ENCODE data around the gene TICAM1.
"Not testable (repeated sequence)": the region's sequence is repeated elsewhere in the genome, so short reads cannot be mapped to it uniquely, and the experiment has no call there.

The TICAM1 gene

DNA sequence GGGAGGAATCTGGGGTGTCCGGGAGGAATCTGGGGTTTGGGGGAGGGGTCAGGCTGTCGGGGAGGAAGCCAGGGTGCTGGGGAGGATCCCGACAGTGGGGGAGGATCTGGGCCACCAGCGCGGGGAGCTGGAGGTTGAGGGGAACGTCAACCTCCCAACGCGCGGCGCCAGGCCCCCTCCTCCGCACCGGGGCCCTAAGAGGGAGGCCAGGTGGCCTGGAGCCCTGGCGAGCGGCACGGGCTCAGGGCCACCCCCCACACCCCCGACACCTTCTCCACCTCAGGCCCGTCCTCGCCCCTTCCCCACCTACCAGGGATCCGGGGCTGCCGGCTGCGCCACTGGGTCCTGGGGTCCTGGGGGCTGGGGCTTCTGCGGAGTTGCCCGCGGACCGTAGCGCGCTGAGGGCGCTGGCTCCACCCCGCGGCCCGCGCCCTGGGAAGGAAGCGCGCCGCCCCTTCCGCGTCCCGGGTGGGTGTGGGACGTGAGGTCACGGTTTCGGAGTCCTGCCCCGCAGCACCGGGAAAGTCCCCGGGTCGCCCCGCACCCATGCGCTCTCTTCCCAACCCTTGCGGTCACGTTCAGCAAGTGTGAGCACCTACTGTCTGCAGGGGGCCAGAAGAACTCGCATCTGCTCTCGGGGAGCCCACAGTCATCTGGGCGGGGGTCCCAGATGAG, at the start of gene TICAM1:
Gene TICAM1 (minus strand): TSS at position 409 of the 675 bp plus-strand sequence. CDS start 13,335 bp downstream, outside the sequence.
- peak; percentile 77 for DNase-seq

DNA sequence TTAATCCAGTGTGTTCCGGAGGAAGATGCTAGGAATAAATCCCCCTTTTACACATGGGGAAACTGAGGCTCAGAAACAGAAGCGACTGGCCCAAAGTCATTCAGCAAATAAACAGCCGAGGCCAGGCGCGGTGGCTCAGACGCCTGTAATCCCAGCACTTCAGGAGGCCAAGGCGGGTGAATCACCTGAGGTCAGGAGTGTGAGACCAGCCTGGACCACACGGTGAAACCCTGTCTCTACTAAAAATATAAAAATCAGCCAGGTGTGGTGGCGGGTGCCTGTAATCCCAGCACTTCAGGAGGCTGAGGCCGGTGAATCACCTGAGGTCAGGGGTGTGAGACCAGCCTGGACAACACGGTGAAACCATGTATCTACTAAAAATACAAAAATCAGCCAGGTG, 47.5 kb upstream of the TICAM1 start:
- no peak for DNase-seq

DNA sequence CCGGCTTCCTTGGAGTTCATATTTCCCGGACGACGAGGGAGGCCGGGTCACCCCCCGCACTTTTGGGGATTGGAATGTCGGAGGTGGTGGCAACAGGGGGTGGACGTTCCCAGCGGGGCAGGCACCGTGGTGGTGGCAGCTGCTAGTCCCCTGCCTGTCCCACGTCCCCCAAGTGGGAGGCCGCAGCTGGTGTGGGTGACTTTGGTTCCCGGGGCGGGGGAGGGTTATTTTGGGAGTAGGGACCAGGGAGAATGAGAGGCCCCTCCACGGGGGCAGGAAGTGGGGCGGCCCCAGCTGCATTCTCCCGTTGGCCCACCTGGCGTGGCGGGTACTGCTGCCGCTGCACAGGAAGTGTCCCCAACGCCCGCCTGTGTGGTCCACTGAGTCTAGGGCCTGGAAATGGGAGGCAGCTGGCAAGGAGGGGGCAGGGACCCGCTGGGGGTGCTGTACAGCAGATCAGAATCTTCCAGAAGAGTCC, 47.0 kb upstream of the TICAM1 start:
- DNase-seq: no peak

DNA sequence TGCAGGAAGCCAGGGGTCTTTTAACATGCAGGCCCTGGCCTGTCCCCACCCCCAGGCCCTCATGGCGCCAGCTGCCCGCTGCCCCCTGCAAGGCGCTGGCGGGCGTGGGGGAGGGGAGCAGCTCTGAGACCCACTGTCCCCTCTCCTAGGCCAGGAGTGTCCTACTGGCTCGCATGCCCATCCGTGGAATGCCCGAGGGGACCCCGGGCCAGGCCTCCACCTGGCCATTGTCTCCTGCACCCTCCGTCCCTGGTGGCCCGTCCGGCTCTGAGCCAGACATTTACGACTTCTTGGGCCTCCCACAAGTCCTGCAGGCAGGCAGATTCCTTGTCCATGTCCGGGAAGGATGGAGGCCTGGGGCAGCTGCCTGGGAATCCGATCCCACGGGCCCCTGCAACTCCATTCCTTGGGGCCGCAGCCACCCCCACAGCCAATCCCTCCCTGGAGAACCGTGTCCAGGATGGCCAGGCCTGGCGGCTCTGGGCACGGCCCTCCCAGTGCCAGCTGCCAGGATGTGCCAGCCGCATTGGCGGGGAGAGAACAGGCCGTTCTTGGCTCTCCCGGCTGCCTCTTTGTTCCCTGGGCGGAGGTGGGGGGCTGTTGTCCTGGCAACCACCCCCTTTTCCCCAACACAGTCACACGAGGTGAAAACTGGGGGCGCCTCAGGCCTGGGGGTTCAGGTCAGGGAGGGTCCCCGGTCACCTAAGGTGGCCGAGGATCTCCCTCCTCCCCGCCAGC, 46.4 kb upstream of the TICAM1 start:
- DNase-seq: no peak

DNA sequence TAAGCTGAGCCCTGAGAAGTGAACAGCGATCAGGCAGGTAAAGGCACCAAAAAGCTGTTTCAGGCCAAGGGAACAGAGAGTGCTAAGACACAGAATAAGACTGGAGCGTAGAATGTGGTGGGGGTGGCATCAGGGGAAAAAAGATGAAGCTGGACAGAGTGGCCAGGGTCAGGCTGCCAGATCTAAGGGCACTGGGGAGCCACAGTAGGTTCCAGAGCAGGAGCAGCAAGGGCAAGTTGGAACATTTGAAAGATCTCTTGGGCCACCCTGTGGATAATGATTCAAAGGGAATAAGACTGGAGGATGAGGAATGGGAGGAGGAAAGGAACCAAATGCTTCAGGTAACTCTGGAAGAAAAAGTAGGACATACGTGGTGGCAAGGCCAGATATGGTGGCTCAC, 42.4 kb upstream of the TICAM1 start:
- no peak for DNase-seq

DNA sequence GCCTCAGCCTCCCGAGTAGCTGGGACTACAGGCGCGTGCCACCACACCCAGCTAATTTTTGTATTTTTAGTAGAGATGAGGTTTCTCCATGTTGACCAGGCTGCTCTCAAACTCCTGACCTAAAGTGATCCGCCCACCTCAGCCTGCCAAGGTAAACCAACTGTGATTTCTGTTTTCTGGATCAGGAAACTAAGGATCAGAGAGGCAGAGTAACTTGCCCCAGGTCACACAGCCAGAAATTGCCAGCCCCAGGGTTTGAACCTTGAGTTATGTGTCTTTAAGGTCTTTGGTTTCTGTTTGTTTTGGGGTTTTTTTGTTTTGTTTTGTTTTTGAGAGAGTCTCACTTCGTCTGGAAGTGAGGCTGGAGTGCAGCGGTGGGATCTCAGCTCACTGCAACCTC, 40.2 kb upstream of the TICAM1 start:
- no peak for DNase-seq

DNA sequence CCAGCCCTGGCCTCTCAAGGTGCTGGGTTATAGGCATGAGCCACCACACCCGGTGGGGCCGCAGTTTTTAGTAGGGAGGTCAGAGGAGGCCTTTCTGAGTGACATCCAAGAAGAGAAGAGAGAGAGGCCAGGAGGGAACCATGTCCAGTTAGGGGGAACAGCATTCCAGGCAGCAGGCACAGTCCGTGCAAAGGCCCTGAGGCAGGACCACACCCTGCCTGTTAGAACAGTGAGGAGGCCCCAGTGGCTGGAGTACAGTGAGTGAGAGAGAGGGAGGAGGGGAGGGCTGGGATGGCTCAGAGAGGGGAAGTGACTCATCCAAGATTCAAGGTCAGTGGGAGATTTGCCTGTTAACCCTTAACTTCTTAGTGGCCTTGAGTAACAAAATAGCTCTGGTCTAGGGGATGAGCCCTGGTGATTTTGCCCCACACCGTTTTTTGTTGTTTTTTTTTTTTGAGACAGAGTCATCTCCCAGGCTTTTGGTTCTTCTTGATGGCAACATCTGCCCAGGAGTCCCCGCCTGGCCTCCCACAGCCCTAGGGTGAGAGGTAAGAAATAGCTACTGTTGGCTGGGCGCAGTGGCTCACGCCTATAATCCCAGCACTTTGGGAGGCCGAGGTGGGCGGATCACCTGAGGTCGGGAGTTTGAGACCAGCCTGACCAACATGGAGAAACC, 38.7 kb upstream of the TICAM1 start:
- DNase-seq: no peak

DNA sequence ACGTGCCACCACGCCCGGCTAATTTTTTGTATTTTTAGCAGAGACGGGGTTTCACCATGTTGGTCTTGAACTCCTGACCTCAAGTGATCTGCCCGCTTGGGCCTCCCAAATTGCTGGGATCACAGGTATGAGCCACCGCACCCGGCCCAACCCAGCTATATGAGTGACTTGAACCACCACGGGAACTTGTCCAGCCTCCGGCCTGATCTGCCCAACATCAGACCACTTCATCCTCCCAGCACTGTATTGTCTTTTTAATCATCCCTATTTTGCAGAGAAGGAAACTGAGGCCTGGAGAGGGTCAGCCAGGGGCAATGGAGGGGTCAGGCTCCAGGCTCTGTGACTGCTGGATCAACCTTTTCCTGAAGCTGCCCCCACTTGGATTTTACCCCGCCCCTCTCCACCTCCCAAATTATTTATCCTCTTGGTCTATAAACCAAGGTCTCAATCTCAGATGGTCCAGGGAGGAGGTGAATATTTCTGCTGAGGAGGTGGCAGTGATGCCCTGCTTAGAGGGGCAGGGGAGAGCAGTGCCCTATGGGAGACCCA, 36.8 kb upstream of the TICAM1 start:
- no peak for DNase-seq

DNA sequence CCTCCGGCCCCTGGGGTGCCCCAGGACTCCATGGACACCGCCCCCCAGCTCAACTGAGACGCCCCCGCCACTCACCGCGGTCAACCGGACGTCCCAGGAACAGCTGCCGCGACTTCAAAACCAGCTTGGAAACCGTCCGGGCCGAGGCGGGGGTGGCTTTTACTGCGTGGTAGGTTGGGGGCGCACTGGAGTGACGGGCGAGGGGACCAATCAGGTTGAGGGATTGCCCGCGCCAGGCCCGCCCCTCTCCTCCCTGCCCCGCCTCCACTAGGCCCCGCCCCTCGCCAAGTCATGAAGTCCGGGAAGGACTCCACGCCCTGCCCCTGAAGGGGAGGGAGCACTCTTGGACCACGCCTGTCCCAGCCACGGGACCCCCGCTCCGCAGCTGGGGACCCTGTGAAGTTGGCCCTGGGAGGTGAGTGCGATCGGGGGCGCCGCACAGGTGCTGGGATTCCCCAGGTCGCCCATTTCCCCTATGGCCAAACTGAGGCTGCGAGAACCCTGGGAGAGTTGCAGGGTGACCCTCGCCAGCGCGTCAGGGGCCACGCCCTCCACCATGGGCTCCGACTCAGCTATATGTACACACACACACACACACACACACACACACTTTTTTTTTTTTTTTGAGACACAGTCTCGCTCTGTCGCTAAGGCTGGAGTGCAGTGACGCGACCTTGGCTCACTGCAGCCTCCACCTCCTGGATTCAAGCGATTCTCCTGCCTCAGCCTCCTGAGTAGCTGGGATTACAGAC, 36.2 kb upstream of the TICAM1 start, which contains the start of gene PLIN3:
Gene PLIN3 (minus strand): TSS at position 134 of the 752 bp plus-strand sequence. CDS start 6,273 bp downstream, outside the sequence.
- peak; percentile 97 for DNase-seq

DNA sequence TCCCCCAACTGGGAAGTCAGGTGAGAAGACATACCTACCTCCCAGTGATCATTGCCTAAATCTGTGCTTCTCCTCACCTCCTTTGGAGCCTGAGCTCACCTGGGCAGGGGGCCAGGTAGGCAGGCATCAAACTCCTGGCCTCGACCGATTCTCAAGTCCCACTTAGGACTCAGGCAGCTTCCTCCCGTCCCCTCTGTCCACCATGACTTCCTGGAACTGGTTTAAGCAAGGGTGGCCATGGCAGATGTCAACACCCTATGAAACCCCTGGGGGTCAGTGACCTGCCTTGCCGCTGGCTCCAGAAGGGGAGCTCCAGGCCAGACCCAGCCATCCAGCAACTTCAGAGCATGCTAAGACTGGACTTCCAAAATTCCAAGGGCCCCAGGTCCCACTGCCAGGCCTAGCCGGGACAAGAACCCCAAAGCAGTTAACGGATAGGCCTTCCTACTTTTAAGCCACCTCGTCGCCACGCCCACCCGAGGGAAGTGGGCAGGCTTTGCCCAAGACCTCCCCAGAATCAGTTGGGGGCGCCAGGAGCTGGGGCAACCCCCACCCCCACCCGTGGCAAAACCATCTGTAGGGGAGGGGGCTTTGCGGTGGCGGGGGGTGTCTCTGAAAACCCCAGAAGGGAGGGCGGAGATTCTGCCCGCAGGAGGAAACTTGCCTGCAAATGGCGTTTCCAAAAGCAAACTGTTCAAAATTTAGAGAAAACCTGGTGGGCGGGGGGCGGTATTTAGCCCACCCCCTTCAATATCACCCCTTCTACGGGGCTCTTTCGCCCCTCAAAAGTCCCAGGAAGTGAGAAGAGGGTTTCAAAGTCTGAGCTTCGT, 35.3 kb upstream of the TICAM1 start:
- DNase-seq: peak; percentile 49

DNA sequence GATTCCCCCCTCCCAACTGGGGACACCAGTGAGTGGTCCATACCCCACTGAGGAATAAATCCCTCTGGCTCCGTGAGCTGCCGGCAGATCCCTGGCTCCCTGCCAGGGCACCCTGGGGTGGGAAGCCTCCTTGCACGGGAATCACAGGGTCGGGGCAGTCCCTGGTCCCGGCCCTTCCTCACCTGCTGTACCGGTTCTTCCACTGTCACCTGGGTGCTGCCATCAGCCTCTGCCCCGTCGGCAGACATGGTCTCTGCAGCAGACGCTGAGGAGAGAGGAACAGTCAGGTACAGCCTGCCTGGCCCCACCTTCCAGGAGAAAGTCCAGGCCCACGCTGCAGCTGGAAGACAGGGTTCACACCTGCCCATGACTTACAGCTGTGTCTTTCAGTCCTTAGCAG, 29.6 kb upstream of the TICAM1 start:
- no peak for DNase-seq

DNA sequence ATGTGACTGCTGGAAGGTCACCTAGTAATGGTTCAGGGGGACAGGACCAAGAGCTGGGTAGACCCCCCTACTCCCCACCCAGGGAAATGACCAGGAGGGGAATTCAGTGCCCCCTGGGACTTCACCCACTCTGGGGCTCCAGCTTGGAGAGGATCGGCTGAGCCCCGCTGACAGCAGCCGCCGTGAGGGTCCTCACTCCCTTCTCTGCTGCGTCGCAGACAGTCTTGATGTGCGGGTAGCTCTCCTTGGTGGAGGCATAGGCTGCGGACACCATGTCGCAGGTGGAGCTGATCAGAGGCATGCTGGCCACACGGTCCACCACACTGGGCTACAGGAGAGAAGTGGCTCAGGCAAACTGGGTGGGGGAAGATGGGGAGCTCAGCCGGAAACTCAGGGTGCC, 28.2 kb upstream of the TICAM1 start:
- DNase-seq: no peak

DNA sequence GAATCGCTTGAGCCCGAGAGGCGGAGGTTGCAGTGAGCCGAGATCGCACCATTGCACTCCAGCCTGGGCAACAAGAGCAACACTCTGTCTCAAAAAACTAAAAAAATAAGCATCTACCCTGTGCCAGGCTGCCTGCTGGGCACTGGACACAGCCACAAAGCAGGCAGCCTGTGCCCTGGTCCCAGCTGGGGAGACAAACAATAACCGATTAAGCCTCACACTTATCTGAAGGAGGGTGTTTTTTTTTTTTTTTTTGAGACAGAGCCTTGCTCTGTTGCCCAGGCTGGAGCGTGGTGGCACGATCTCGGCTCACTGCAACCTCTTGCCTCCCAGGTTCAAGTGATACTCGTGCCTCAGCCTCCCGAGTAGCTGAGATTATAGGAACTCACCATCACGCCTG, 25.0 kb upstream of the TICAM1 start:
- not testable (repeated sequence) for DNase-seq

DNA sequence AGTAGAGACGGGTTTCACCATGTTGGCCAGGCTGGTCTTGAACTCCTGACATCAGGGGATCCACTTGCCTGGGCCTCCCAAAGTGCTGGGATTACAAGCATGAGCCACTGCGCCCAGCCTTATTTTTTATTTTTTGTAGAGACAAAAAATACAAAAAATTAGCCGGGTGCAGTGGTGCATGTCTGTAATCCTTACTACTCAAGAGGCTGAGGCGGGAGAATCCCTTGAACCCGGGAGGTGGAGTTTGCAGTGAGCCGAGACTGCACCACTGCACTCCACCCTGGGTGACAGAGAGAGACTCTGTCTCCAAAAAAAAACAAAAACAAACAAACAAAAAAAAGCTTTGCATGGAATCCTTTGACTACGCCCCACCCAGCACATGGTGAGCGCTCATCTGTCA, 22.0 kb upstream of the TICAM1 start:
- not testable (repeated sequence) for DNase-seq

DNA sequence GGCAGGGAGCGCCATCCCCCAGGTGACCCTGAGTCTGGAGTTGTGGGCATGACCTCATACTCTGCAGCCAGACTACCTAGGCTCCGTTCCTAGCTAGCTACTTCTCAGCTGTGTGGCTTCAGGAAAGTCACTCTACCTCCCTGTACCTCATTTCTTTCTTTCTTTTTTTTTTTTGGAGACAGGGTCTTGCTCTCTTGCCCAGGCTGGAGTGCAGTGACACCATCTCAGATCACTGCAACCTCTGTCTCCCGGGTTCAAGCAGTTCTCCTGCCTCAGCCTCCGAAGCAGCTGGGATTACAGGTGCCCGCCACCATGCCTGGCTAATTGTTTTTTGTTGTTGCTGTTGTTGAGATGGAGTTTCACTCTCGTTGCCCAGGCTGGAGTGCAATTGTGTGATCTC, 21.0 kb upstream of the TICAM1 start:
- DNase-seq: no peak

DNA sequence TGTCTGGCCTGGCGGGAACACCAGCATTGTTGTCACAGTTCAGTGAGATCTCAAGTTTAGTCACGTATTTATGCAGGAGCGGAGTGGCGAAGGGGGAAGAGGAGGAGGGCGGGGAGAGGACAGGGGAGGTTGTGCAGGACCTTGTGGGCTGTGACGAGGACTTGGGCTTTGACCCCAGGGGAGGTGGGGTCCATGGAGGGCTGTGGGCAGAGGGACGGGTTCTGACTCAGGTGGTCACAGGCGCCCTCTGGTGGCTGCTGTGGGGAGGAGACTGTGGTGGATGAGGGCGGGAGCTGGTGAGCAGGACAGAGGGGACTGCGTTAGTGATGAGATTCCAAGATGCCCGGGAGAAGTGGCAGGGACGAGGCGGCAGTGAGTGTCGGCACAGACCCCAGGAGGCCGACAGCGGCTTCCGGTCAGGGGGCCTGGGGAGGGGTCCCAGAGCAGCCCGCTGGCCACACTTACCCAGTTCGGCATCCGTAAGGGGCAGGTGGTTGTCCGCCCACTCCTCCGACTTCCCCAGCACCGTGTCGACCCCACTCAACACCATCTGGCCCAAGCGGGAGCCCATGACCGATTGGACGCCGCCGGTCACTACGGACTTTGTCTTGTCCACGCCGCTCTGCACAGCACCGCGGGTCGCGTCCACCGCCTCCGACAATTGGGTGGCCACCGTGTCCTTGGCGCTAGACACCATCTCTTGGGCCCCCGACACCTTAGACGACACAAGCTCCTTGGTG, 20.2 kb upstream of the TICAM1 start:
- peak; percentile 77 for DNase-seq

DNA sequence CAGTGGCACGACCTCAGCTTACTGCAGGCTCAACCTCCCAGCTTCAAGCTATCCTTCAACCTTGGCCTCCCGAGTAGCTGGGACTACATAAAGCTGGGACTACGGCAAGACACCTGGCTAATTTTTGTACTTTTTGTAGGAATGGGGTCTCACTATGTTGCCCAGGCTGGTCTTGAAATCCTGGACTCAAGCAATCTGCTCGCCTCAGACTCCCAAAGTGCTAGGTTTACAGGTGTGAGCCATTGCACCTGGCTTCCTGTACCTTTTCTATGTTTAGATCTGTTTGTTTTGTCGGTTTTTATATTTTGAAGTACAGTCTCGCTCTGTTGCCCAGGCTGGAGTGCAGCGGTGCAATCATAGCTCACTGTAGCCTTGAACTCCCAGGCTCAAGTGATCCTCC, 17.5 kb upstream of the TICAM1 start:
- no peak for DNase-seq

DNA sequence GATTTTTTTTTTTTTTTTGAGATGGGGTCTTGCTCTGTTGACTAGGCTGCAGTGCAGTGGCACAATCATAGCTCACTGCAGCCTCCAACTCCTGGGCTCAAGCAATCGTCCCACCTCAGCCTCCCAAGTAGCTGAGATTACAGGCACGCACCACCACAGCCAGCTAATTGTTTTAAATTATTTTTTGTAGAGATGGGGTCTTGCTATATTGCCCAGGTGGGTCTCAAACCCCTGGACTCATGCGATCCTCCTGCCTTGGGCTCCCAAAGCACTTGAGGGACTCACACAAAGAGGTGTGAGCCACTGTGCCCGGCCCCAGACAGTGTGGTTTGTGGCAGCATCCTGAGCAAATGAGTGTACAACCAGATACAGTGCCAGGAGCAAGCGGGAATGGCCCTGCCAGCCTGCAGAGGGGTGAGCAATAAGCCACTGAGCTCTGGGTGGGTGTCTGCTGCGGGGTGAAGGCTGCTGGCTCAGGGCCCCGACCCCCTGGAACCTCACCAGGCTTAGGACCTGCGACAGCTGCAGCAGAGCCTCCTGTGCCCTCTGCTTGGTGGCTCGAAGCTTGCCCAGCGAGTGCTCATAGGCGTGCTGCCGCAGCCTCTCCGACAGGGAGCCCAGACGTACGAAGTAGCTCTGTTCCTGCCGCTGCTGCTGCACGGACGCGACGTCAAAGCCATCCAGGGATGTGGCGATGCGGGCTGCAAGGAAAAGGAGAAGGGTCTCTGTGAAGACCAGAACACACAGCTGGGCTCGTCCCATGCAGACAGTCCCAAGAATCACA, 15.9 kb upstream of the TICAM1 start:
- no peak for DNase-seq

DNA sequence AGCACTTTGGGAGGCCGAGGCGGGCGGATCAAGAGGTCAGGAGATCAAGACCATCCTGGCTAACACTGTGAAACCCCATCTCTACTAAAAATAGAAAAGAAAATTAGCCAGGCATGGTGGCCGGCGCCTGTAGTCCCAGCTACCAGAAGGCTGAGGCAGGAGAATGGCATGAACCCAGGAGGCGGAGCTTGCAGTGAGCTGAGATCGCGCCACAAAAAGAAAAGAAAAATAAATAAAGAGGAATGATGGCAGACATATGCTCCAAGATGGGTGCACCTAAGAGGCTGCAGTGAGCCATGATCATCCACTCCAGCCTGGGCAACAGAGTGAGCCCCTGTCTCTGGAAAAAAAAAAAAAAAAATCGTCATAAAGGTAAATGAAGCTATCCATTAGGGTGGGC, 14.5 kb upstream of the TICAM1 start:
- DNase-seq: not testable (repeated sequence)
